GM21367 (cell line): ENCODE results near the gene AJAP1.

Experiments used
- ATAC-seq: cut with Tn5 transposase; IDR thresholded peaks from one replicate; pipeline ENCODE4 v1.9.1; 2021; ENCODE audit not compliant: unreplicated experiment

The AJAP1 gene

GRCh38 chr1:4762146-4762545, 107.7 kb downstream of the AJAP1 start:
- no peak for ATAC-seq

DNA sequence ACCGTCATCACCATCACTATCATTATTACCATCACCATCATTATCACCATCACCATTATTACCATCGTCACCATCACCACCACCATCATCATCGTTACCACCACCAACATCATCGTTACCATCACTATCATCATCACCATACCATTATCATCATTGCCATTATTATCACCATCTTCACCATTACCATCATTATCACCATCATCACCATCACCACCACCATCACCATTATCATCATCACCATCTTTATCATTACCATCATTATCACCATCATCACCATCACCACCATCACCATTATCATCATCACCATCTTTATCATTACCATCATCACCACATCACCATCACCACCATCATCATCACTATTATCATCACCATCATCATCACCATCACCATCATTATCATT, 112.9 kb downstream of the AJAP1 start:
- no peak for ATAC-seq

GRCh38 chr1:4768553-4768952, 114.1 kb downstream of the AJAP1 start:
- no peak for ATAC-seq

DNA sequence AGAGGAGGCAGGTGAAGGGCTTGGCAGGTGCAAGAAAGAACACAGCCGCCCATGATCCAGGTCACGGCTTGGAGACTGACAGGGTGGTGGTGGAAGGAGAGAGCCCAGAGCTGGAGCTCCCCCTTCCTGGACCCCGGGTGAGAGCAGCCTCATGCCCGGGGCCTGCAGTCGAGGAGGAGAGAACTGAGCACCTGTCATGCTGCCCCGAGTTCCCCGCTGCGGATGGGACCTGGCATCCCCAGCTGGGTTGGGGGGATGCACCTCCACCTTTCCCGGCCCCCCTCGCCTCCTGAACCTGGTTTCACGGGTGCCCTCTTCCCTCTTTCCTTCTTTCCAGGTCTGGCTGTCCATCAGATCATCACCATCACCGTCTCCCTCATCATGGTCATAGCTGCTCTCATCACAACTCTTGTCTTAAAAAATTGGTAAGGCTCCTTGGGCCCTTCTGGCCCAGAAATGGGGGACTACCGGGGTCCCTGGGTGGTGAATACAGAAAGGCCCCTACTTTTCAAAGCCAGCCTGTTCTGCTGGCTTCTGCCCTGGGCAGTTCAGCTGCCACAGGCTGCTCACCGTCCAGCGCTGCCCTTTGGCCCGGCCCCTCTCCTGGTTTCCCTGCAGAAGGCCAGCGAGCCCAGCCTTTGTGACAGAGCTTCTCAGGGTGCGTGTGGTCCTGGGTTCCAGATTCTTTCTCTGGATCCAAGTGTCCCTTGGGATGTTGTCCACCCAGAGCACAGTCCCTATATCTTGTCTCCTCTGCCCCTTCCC, 115.3 kb downstream of the AJAP1 start:
- no peak for ATAC-seq

- ATAC-seq: no peak
These were observed 116.3 kb downstream of the AJAP1 start for GRCh38 chr1:4770713-4771112.

DNA sequence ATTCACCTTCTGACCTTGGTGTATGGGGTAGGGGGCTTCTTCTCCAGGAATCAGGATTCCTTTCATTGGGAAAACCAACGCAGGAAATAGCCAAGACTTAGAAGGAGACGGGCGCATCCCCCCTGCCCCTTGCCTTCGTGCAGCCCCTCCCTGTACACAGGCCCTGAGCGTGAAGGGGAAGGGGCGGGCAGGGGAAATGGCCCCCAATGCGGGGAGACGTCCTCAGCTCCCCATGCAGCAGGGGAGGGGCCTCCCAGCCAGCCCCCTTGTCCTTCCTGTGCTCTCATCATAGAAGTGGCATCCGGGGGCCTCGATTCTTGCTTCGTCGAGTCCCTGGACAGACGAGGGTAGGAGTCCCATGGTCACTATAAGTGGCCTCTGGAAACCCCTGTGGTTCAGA, 116.9 kb downstream of the AJAP1 start:
- no peak for ATAC-seq

DNA sequence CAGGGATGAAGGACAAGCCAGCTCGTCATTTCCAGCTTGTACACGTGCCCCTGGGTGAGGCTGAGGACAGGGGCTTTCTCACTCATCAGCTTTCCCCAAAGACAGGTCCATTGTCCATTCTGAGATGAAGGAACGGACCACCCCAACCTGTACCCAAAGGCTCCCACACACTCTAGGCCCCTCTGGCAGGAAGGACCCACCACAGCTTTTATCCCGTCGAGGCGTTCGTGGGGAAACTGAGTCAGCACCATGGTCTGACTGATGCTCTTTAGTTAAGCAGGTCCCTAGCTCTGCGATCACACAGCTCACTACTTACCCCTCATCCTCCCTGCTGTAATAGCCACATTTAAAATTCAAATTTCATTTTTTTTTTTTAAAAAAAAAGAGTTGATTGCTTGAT, 117.3 kb downstream of the AJAP1 start:
- ATAC-seq: no peak

DNA sequence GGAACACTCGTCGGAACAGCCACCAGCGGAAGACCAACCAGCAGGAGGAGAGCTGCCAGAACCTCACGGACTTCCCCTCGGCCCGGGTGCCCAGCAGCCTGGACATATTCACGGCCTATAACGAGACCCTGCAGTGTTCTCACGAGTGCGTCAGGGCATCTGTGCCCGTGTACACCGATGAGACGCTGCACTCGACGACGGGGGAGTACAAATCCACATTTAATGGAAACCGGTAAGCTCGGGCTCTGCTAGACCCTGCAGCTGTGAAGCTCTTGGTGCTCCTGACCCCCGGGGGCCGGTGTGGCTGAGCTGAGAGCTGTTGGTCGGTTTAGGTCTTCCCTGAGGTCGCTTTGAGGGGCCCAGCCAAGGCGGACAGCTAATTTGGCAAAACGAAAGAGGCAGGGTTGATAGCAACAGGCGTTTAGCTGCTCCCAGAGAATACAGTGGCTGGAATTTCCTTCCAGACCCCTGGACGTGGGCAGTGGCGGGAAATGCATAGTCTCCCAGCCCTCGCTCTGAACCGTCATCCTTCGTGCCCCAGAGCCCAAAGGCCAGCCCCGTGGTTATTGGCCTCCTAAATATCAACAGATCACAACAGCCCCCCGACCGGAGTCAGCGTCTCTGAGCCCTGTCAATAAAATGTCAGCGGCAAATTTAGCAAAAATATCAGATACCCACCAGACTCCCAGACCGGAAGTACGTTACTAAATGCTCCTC, 118.0 kb downstream of the AJAP1 start:
- ATAC-seq: no peak

GRCh38 chr1:4773226-4773625, 118.8 kb downstream of the AJAP1 start:
- ATAC-seq: no peak

DNA sequence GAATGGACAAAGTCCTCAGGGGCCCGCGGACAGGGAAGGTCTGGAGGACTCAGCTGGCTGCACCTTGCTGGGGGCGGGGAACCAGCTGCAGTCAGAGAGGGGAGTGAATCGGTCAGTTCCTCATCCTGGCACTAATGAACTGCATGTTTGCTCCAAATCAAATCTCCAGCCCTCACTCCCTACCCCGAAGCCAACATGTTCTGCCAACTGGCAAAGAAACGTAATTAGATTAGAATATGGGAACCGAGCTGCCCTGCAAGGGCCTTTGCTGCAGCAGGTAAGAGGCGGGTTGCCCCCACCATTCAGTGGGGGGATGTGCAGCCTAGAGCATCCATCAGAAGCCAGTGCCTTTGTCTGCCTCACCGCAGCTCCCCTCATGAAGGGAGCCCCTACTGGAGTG, 121.1 kb downstream of the AJAP1 start:
- no peak for ATAC-seq

DNA sequence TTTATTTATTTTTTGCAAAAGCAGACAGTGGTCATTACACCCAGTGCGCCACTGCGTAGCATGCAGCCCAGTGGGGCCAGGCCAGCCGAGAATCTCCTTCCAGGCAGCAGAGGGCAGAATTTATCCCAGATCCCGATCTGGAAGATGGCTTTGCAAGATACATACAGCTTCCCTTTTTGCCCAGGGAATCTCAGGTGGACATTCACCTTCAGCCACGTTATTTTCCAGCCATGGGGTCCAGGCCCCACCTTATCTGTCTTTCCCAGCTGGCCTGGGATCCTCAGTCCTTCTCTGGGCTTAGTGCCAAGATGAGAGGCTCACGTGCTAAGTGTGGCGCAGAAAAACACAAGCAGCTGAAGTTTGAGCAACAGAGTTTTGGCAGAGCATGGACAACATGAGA, 123.6 kb downstream of the AJAP1 start:
- ATAC-seq: no peak

DNA sequence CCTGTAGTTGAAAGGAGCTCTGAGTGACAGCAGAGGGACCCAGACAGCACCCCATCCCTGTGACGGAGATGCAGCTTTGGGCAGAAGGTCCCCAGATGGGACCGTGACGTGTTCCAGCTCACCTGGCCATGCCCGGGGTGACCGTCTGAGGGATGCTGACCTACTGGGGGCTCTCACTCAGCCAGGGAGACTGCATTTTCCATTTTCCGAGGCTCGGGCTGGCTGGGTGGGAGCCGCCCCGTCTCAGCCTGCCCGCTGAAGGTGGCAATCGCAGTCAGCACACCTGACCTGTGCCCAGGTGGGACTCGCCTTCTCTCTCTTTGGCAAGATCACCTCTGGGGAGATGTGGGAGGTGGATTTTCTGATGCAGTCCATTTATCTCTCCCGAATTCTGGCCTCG, 127.2 kb downstream of the AJAP1 start:
- no peak for ATAC-seq

GRCh38 chr1:4784761-4785160, 130.4 kb downstream of the AJAP1 start:
- ATAC-seq: no peak

GRCh38 chr1:4786055-4786454, 131.6 kb downstream of the AJAP1 start:
- ATAC-seq: no peak

- ATAC-seq: no peak
These were observed 133.1 kb downstream of the AJAP1 start for GRCh38 chr1:4787551-4787950.

- ATAC-seq: no peak
These were observed 138.2 kb downstream of the AJAP1 start for GRCh38 chr1:4792565-4792964.

DNA sequence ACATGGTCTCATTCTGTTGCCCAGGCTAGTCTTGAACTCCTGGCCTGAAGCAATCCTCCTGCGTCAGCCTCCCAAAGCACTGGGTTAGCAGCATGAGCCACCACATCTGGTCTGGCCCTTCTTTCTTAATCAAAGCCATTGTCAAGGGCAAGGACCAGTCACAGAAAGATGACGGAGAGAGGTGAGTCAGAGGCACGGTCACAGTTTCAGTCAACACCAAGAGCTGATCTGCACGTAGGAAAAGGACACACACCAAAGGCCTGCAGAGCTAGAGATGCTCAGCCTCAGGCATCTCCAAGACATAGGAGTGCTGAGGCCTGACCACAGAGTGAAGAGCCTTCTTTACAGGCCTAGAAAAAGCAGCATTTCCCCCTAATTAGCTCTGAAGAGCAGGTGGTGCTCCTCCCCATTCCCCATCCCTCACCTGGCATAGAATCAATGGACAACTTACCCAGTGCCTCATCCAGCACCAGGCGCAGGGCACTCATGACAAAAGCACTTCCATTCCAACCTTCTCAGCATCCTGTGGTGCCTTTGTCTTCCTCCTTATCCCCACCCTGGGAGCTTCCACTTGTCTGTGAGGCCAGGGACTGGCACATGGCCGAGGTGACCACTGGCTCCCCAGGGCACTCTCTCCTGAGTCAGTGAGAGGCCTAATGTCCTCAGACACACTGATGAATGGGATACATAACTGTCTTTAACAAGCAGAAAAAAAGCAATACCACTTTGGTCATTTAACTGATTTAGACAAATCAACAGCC, 139.8 kb downstream of the AJAP1 start:
- ATAC-seq: no peak

- ATAC-seq: peak; percentile 76
These were observed 142.0 kb downstream of the AJAP1 start for GRCh38 chr1:4796161-4797015.

- no peak for ATAC-seq
These were observed 142.6 kb downstream of the AJAP1 start for GRCh38 chr1:4797016-4797410.

DNA sequence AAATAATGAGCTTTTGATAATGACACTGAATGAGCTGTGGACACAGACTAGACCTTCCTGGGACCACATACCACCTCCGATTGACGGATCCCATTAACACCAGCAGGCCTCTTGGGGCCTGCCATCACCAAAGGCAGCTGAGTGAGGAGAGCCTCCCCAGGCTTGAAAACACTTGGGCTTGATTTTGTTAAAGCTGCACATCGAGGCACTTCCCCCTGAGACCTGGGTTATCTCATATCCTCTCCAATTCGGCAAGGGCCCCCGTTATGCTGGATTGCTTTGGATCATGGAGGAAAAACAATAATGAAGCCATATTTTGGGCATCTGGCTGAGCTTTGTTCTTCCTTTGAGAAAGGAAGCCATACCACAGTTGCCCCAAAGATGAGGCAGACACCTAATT, 143.0 kb downstream of the AJAP1 start:
- ATAC-seq: no peak
